ENCODE results near the gene TOR1AIP2.

GRCh38 chr1:179925302-179925701, 47.7 kb upstream of the TOR1AIP2 start:
- TF ChIP-seq, protein P1, sequence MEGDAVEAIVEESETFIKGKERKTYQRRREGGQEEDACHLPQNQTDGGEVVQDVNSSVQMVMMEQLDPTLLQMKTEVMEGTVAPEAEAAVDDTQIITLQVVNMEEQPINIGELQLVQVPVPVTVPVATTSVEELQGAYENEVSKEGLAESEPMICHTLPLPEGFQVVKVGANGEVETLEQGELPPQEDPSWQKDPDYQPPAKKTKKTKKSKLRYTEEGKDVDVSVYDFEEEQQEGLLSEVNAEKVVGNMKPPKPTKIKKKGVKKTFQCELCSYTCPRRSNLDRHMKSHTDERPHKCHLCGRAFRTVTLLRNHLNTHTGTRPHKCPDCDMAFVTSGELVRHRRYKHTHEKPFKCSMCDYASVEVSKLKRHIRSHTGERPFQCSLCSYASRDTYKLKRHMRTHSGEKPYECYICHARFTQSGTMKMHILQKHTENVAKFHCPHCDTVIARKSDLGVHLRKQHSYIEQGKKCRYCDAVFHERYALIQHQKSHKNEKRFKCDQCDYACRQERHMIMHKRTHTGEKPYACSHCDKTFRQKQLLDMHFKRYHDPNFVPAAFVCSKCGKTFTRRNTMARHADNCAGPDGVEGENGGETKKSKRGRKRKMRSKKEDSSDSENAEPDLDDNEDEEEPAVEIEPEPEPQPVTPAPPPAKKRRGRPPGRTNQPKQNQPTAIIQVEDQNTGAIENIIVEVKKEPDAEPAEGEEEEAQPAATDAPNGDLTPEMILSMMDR (IDR thresholded peaks at IDR 0.05): no peak
- no peak for TF ChIP-seq POLR2A (IDR thresholded peaks at IDR 0.05)
